Neural progenitor cell (in vitro differentiated cells): ENCODE measurements around the gene HPS6. TPM values are rescaled to one million over a fixed set of nuclear protein-coding genes. Genes with fewer than 3 reads are reported as not detected.

Source experiments
- DNase-seq: peaks from one replicate; pipeline ENCODE4 v3.0.0-alpha.2; 2016; ENCODE audit warnings: low spot score
- H2AFZ ChIP-seq: fragments of 200-600 bp; sonication (generic); replicated peaks from 2 replicates; pipeline ENCODE4 v1.6.1; 2016; ENCODE audit warnings: antibody characterized with exemption
- H3F3A ChIP-seq: fragments of 200-600 bp; sonication (generic); 2 replicates; pipeline ENCODE4 v1.6.1; 2016; ENCODE audit warnings: antibody characterized with exemption, low read depth
- H3K27ac ChIP-seq: fragments of 200-600 bp; sonication (generic); 2 replicates; pipeline ENCODE4 v1.5.1; 2016; ENCODE audit warnings: mild to moderate bottlenecking
- H3K27me3 ChIP-seq: fragments of 200-600 bp; sonication (generic); 2 replicates; pipeline ENCODE4 v1.6.1; 2016; ENCODE audit warnings: mild to moderate bottlenecking, moderate library complexity
- H3K36me3 ChIP-seq: fragments of 200-600 bp; sonication (generic); 2 replicates; pipeline ENCODE4 v1.5.1; 2016
- H3K4me1 ChIP-seq: fragments of 200-600 bp; sonication (generic); 2 replicates; pipeline ENCODE4 v1.6.1; 2016; ENCODE audit warnings: mixed run types
- H3K4me2 ChIP-seq: fragments of 200-600 bp; sonication (generic); 2 replicates; pipeline ENCODE4 v1.6.1; 2016
- H3K4me3 ChIP-seq: fragments of 200-600 bp; sonication (generic); 2 replicates; pipeline ENCODE4 v1.5.1; 2016
- H3K79me2 ChIP-seq: fragments of 200-600 bp; sonication (generic); 2 replicates; pipeline ENCODE4 v1.6.1; 2016; ENCODE audit warnings: low read depth
- H3K9ac ChIP-seq: fragments of 200-600 bp; sonication (generic); 2 replicates; pipeline ENCODE4 v1.6.1; 2016
- H3K9me3 ChIP-seq: fragments of 200-600 bp; sonication (generic); 2 replicates; pipeline ENCODE4 v1.5.1; 2016; ENCODE audit warnings: low read depth
- H4K20me1 ChIP-seq: fragments of 200-600 bp; sonication (generic); 2 replicates; pipeline ENCODE4 v1.6.1; 2016; ENCODE audit warnings: low read depth
- H3K27ac Mint-ChIP-seq: 3 replicates; pipeline ENCODE4 v1.8.0; 2021; ENCODE audit warnings: mixed read lengths
- H3K27me3 Mint-ChIP-seq: 2 replicates; pipeline ENCODE4 v1.8.0; 2022; ENCODE audit warnings: low read depth, mild to moderate bottlenecking, inconsistent platforms, moderate library complexity, mixed read lengths; ENCODE audit not compliant: insufficient read depth
- H3K36me3 Mint-ChIP-seq: 3 replicates; pipeline ENCODE4 v1.8.0; 2021; ENCODE audit warnings: mixed read lengths
- H3K4me1 Mint-ChIP-seq: 3 replicates; pipeline ENCODE4 v1.8.0; 2021; ENCODE audit warnings: mixed read lengths
- H3K4me3 Mint-ChIP-seq: 3 replicates; pipeline ENCODE4 v1.8.0; 2021; ENCODE audit warnings: mild to moderate bottlenecking, moderate library complexity, mixed read lengths
- H3K9me3 Mint-ChIP-seq: 3 replicates; pipeline ENCODE4 v1.8.0; 2020; ENCODE audit warnings: mixed read lengths
- CTCF ChIP-seq: fragments of 200-600 bp; sonication (generic); IDR thresholded peaks from 2 replicates; pipeline ENCODE4 v1.5.1; 2017; ENCODE audit warnings: antibody characterized with exemption, mild to moderate bottlenecking
- EZH2 ChIP-seq: fragments of 200-600 bp; sonication (generic); IDR thresholded peaks from 2 replicates; pipeline ENCODE4 v1.6.1; 2017; ENCODE audit warnings: antibody characterized with exemption, mild to moderate bottlenecking, moderate library complexity
- EZH2phosphoT487 ChIP-seq: fragments of 200-600 bp; sonication (generic); IDR thresholded peaks from 2 replicates; pipeline ENCODE4 v1.6.1; 2017; ENCODE audit warnings: antibody characterized with exemption
- total RNA-seq: library from RNA; depleted of rRNA; stranded (reverse); fragments of >200 nt; gene quantifications from 2 replicates; pipeline ENCODE4 v1.2.3, GENCODE V29; 2015; ENCODE audit warnings: low replicate concordance

Gene HPS6
- total RNA-seq, 1 donor from 2014 or later = 7.2 TPM

GRCh38 chr10:102101152-102101551 is 36.0 kb downstream of the HPS6 start:
- Histone ChIP-seq H4K20me1 (no peaks in the 10 kb centered on the region), H3K27me3 (no peaks in the 10 kb centered on the region), H3K4me3 (no peak overlapping the region), H3K9me3 (no peaks in the 10 kb centered on the region), H3K4me1 (no peaks in the 10 kb centered on the region), H3K36me3 (no peaks in the 10 kb centered on the region), H3K79me2 (no peaks in the 10 kb centered on the region), H3F3A (no peaks in the 10 kb centered on the region), H3K27ac (no peak overlapping the region), H2AFZ (no peak overlapping the region), H3K4me2 (no peak overlapping the region), H3K9ac (no peak overlapping the region)
- H3K9me3 Mint-ChIP-seq = no peaks in the 10 kb centered on the region
- peaks cover 1% of the 10 kb centered on the region for H3K36me3 Mint-ChIP-seq
- DNase-seq = no peak
- no peak overlapping the region for H3K27ac Mint-ChIP-seq
- H3K4me3 Mint-ChIP-seq = no peak overlapping the region
- H3K4me1 Mint-ChIP-seq = no peaks in the 10 kb centered on the region
- no peak for TF ChIP-seq CTCF
- no peak for TF ChIP-seq EZH2phosphoT487
- no peak for TF ChIP-seq EZH2
- H3K27me3 Mint-ChIP-seq = peaks cover 1% of the 10 kb centered on the region

GRCh38 chr10:102102421-102102820 is 37.3 kb downstream of the HPS6 start:
- H3K4me3 ChIP-seq = no peak overlapping the region
- no peak overlapping the region for H3K27ac ChIP-seq
- H3K4me1 ChIP-seq = no peaks in the 10 kb centered on the region
- H4K20me1 ChIP-seq = peaks cover 8% of the 10 kb centered on the region
- H3K27me3 Mint-ChIP-seq = peaks cover 3% of the 10 kb centered on the region
- no peaks in the 10 kb centered on the region for H3K4me1 Mint-ChIP-seq
- H3K4me3 Mint-ChIP-seq = no peak overlapping the region
- no peak for DNase-seq
- no peaks in the 10 kb centered on the region for H3K9me3 Mint-ChIP-seq
- H3K27me3 ChIP-seq = no peaks in the 10 kb centered on the region
- H3K4me2 ChIP-seq = no peak overlapping the region
- H3F3A ChIP-seq = no peaks in the 10 kb centered on the region
- no peak overlapping the region for H3K9ac ChIP-seq
- no peak for TF ChIP-seq CTCF
- no peak for TF ChIP-seq EZH2phosphoT487
- TF ChIP-seq EZH2 = no peak
- no peak overlapping the region for H2AFZ ChIP-seq
- no peaks in the 10 kb centered on the region for H3K36me3 ChIP-seq
- no peaks in the 10 kb centered on the region for H3K79me2 ChIP-seq
- no peaks in the 10 kb centered on the region for H3K9me3 ChIP-seq
- H3K36me3 Mint-ChIP-seq = peaks cover 2% of the 10 kb centered on the region
- H3K27ac Mint-ChIP-seq = no peak overlapping the region

- no peak overlapping the region for H3K27ac Mint-ChIP-seq
Measured at GRCh38 chr10:102106998-102107397, 41.8 kb downstream of the HPS6 start.

More at GRCh38 chr10:102106998-102107397, 41.8 kb downstream of the HPS6 start:
- no peak for TF ChIP-seq EZH2
- TF ChIP-seq EZH2phosphoT487 = no peak
- no peak for TF ChIP-seq CTCF
- no peak overlapping the region for H3K4me3 Mint-ChIP-seq
- Histone ChIP-seq H3F3A (no peaks in the 10 kb centered on the region), H3K9me3 (no peaks in the 10 kb centered on the region), H3K27me3 (no peaks in the 10 kb centered on the region), H3K27ac (no peak overlapping the region), H4K20me1 (peaks cover 33% of the 10 kb centered on the region), H3K9ac (no peak overlapping the region), H3K4me2 (no peak overlapping the region), H2AFZ (no peak overlapping the region), H3K36me3 (no peaks in the 10 kb centered on the region), H3K4me3 (no peak overlapping the region), H3K4me1 (no peaks in the 10 kb centered on the region), H3K79me2 (peaks cover 21% of the 10 kb centered on the region)
- peaks cover 2% of the 10 kb centered on the region for H3K4me1 Mint-ChIP-seq
- H3K27me3 Mint-ChIP-seq = peaks cover 10% of the 10 kb centered on the region
- H3K9me3 Mint-ChIP-seq = no peaks in the 10 kb centered on the region
- peaks cover 28% of the 10 kb centered on the region for H3K36me3 Mint-ChIP-seq
- no peak for DNase-seq
